A549 (cell line): ENCODE measurements around the gene GDA.

Source experiments
- HES2 ChIP-seq: fragments of >200 bp; sonication (Bioruptor Twin); formaldehyde crosslinking; IDR thresholded peaks from 2 replicates; pipeline ENCODE4 v1.6.1; 2016
- RCOR1 ChIP-seq: fragments of 150-350 bp; IDR thresholded peaks from 2 replicates; pipeline ENCODE4 v1.6.1; 2014; ENCODE audit warnings: antibody characterized with exemption, low read length, low read depth
- USF2 ChIP-seq: fragments of 450-650 bp; IDR thresholded peaks from 2 replicates; pipeline ENCODE4 v1.6.1; 2014; ENCODE audit warnings: antibody characterized with exemption
- ZC3H11A ChIP-seq: fragments of 450-650 bp; IDR thresholded peaks from 2 replicates; pipeline ENCODE4 v1.6.1; 2014; ENCODE audit warnings: antibody characterized with exemption, mild to moderate bottlenecking

- TF ChIP-seq HES2, result no peak
- no peak for TF ChIP-seq RCOR1
- TF ChIP-seq USF2, result no peak
- TF ChIP-seq ZC3H11A, result no peak
These were observed 105.8 kb downstream of the GDA start for GRCh38 chr9:72254901-72255545.
